Fibroblast of pulmonary artery (primary cell): ENCODE measurements around the gene MARCHF10.
"Not testable (repeated sequence)": the region's sequence is repeated elsewhere in the genome, so short reads cannot be mapped to it uniquely, and the experiment has no call there.

ENCODE experiments used
- DNase-seq: peaks from one replicate; pipeline ENCODE4 v3.0.0-alpha.2; 2010; ENCODE audit warnings: low read depth
- H3K4me3 ChIP-seq: replicated peaks from 2 replicates; pipeline ENCODE4 v1.5.1; 2011; ENCODE audit warnings: low read depth, mild to moderate bottlenecking, control low read depth, low read length, moderate library complexity
- TF ChIP-seq, protein P1 (sequence below): IDR thresholded peaks from 2 replicates; pipeline ENCODE4 v1.5.1; 2011; ENCODE audit warnings: mild to moderate bottlenecking, control low read depth, low read length, inconsistent platforms; ENCODE audit errors: missing control alignments

MARCHF10 gene

DNA sequence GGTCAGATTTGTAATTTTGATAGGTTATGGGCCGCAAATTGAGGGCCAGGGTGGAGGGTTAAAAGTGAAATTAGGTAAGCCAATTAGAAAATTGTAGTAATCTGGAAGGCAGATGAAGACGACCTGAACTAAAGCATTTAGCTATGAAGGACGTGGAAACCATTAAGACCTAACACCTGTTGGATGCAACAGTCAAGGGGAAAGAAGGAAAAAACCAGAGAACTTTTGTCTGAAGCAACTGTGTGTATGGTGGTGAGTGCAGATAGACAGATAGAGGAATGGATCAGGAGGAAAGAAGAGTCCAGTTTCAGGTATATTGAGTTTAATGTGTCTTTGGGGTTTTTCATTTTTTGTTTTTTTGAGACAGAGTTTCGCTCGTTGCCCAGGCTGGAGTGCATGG lies 40.2 kb upstream of the MARCHF10 start:
- TF ChIP-seq, protein P1, sequence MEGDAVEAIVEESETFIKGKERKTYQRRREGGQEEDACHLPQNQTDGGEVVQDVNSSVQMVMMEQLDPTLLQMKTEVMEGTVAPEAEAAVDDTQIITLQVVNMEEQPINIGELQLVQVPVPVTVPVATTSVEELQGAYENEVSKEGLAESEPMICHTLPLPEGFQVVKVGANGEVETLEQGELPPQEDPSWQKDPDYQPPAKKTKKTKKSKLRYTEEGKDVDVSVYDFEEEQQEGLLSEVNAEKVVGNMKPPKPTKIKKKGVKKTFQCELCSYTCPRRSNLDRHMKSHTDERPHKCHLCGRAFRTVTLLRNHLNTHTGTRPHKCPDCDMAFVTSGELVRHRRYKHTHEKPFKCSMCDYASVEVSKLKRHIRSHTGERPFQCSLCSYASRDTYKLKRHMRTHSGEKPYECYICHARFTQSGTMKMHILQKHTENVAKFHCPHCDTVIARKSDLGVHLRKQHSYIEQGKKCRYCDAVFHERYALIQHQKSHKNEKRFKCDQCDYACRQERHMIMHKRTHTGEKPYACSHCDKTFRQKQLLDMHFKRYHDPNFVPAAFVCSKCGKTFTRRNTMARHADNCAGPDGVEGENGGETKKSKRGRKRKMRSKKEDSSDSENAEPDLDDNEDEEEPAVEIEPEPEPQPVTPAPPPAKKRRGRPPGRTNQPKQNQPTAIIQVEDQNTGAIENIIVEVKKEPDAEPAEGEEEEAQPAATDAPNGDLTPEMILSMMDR, result no peak
- no peak for DNase-seq
- no peak overlapping the region for H3K4me3 ChIP-seq

DNA sequence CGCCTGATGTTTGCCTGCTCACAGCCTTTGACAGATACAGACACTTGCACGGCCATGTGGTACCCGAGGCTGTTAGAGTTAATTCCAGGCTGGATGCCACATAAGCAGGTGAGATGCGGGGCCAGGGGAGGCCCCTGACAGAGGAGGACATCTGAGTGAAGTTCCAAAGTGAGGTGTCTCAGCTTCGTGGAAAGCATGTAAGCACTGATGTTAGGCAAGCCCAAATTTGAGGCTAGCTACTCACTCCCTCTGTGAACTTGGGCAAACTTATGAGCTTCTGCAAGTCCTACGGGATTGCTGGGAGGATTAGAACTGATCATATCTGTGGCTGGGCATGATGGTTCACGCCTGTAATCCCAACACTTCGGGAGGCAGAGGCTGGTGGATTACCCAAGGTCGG lies 39.3 kb upstream of the MARCHF10 start:
- no peak overlapping the region for H3K4me3 ChIP-seq
- DNase-seq, result no peak
- TF ChIP-seq, protein P1, result no peak

DNA sequence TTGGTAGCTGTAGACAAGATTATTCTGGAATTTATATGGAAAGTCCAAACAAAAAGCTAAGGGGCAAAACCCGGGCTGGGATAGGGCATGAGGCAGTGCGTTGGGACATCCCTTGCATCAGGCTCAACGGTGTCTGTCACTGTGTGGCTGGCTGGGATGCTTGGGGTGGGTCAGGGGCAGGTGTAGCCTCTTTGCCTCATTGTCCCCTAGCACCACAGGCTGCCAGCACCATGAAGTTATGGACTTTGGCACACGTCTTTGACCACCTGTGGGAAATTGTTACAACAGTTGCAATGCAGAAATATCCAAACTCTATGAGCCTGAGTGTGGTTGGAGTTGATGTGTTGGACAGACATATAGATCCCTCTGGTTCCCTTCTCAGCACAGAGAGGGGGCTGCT lies 32.8 kb upstream of the MARCHF10 start:
- H3K4me3 ChIP-seq, result no peak overlapping the region
- TF ChIP-seq, protein P1, result no peak
- no peak for DNase-seq

DNA sequence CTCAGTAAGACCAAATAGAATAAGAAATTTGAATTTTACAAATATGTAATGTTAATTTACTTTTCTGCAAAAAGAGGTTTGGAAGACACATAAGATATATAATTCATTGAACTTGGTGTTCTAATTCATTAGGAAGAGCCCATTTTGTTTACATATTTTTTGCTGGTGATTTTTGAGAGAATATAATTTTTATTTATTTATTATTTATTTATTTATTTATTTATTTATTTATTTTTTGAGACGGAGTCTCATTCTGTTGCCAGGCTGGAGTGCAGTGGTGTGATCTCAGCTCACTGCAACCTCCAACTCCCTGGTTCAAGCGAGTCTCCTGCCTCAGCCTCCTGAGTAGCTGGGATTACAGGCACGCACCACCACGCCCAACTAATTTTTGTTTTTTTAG lies 25.7 kb upstream of the MARCHF10 start:
- not testable (repeated sequence) for DNase-seq, H3K4me3 ChIP-seq

DNA sequence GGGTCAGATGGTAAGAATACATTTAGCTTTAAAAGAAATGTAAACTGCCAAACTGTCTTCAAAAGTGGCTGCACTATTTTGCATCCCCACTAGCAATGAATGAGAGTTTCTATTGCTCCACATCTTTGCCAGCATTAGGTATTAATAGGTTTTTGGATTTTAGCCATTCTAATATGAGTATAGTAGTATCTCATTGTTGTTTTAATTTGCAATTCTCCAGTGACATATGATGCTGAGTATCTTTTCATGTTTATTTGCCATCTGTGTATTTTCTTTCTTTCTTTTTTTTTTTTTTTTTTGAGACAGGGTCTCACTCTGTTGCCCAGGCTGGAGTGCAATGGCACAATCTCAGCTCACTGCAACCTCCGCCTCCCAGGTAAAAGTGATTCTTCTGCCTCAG lies 24.3 kb upstream of the MARCHF10 start:
- TF ChIP-seq, protein P1, result no peak
- DNase-seq, result no peak
- no peak overlapping the region for H3K4me3 ChIP-seq

DNA sequence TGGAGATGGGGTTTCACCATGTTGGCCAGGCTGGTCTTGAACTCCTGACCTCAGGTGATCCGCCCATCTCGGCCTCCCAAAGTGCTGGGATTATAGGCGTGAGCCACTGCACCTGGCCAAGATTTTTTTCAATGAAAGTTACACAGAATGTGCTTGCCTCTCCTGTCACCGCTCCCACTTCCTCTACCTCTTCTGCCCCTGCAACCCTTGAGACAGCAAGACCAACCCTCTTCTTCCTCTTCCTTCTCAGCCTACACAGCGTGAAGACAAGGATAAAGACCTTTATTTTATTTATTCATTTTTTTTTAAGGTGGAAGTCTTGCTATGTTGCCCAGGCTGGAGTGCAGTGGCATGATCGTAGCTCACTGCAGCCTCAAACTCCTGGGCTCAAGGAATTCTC lies 23.0 kb upstream of the MARCHF10 start:
- not testable (repeated sequence) for DNase-seq, H3K4me3 ChIP-seq

DNA sequence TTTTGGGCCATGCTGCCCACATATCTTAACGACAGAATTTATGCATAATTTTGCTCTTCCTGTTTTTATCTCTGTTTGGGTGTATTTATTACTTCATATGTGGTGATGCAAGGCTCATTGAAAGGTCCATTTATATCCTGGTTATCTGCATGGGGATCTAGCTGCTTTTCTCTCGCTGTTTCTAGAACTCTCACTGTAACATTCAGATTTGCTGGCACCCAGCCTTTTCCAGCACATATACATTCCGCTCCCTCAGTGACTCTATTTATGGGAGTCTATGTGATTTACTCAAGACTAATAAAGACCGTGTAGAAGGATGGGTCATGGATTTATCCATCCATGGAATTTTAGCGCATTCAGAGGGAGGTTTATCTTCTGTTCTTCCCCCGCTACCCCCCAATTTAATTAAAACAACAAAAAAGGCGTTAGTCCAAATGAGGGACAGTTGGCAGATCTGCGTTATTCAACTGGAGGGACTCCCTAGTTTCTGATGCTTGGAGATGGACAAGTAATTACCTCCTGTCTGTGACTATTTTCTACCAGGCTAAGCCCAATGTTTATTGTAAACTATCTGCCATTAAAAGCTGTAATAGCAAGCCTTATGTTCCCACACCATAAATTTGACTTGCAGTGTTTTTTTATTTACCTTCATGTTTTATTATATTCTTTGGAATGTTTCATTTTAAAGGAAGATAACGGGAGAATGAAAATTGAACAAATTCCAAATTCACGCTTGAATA lies 19.8 kb upstream of the MARCHF10 start:
- DNase-seq, result peak; percentile 77
- no peak overlapping the region for H3K4me3 ChIP-seq
- TF ChIP-seq, protein P1, result no peak

DNA sequence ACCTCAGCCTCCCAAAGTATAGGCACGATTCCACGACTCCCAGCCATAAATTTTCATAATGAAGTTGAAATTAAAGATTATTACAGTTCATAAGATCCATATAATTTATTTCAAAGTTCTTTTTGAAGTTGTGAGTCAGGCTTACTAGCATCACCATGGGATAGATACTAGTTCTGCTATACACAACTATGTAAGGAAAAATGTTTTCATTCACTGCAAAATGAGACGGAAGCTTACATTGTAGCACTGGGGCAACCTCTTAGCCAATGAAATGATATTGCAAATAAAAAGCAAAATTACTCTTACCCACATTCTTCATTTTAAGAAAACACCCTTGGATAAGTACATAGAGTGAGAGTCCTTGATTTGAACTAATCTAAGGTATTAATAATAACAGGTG lies 18.8 kb upstream of the MARCHF10 start:
- no peak overlapping the region for H3K4me3 ChIP-seq
- TF ChIP-seq, protein P1, result no peak
- DNase-seq, result peak; percentile 21
